ENCODE data around the gene GPR87. TPM values are rescaled to one million over a fixed set of nuclear protein-coding genes. Genes with fewer than 3 reads are reported as not detected.

Gene GPR87
- total and polyA plus RNA-seq, 9 of the 15 experiments (the other 6 are each of a cell fraction or from before 2014, with no cell fraction given), result not detected

DNA sequence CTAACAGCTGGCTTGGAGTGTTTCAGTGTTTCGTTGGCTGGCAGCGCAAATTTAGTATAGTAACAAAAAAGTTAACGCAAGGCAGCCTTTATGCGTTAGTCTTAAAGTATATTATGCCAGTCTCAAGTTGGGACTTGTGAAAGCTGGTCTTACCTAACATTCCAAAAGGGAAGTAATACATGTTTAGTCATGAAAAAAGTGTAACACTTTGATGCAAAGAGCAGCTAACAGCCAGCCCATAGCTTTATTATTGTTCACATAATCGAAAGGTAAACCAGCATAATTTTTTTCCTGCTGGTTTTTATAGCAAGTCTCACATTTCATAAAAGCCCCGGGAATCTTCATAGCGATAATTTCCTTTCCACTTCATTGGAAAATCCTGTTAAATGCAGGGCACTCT lies 2.4 kb upstream of the GPR87 start (continued):
- TF ChIP-seq, protein P1, sequence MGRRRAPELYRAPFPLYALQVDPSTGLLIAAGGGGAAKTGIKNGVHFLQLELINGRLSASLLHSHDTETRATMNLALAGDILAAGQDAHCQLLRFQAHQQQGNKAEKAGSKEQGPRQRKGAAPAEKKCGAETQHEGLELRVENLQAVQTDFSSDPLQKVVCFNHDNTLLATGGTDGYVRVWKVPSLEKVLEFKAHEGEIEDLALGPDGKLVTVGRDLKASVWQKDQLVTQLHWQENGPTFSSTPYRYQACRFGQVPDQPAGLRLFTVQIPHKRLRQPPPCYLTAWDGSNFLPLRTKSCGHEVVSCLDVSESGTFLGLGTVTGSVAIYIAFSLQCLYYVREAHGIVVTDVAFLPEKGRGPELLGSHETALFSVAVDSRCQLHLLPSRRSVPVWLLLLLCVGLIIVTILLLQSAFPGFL (CRISPR knock-in tag; IDR thresholded peaks at IDR 0.05), result no peak
- TF ChIP-seq MTA1 (IDR thresholded peaks at IDR 0.05; ENCODE audit: borderline replicate concordance) (no peak), YBX1 (IDR thresholded peaks at IDR 0.05) (no peak), TAF9B (IDR thresholded peaks at IDR 0.05; ENCODE audit: partially characterized antibody) (no peak), ZNF717 (CRISPR knock-in tag; IDR thresholded peaks at IDR 0.05) (no peak), SMARCA4 (IDR thresholded peaks at IDR 0.05) (no peak)
- TF ChIP-seq, protein P2, sequence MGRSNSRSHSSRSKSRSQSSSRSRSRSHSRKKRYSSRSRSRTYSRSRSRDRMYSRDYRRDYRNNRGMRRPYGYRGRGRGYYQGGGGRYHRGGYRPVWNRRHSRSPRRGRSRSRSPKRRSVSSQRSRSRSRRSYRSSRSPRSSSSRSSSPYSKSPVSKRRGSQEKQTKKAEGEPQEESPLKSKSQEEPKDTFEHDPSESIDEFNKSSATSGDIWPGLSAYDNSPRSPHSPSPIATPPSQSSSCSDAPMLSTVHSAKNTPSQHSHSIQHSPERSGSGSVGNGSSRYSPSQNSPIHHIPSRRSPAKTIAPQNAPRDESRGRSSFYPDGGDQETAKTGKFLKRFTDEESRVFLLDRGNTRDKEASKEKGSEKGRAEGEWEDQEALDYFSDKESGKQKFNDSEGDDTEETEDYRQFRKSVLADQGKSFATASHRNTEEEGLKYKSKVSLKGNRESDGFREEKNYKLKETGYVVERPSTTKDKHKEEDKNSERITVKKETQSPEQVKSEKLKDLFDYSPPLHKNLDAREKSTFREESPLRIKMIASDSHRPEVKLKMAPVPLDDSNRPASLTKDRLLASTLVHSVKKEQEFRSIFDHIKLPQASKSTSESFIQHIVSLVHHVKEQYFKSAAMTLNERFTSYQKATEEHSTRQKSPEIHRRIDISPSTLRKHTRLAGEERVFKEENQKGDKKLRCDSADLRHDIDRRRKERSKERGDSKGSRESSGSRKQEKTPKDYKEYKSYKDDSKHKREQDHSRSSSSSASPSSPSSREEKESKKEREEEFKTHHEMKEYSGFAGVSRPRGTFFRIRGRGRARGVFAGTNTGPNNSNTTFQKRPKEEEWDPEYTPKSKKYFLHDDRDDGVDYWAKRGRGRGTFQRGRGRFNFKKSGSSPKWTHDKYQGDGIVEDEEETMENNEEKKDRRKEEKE (IDR thresholded peaks at IDR 0.05; ENCODE audit: borderline replicate concordance in 1 of 2, control insufficient read depth in 1 of 2, low read depth in 2 of 2, low read length in 1 of 2), result no peak
- TF ChIP-seq, protein P3, sequence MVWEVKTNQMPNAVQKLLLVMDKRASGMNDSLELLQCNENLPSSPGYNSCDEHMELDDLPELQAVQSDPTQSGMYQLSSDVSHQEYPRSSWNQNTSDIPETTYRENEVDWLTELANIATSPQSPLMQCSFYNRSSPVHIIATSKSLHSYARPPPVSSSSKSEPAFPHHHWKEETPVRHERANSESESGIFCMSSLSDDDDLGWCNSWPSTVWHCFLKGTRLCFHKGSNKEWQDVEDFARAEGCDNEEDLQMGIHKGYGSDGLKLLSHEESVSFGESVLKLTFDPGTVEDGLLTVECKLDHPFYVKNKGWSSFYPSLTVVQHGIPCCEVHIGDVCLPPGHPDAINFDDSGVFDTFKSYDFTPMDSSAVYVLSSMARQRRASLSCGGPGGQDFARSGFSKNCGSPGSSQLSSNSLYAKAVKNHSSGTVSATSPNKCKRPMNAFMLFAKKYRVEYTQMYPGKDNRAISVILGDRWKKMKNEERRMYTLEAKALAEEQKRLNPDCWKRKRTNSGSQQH (CRISPR knock-in tag; IDR thresholded peaks at IDR 0.05), result no peak

Measured in K562 (cell line).